COLO668 (cell line): Measurements from ENCODE around the gene GORASP2.
A peak's percentile ranks its signal among the peaks of the same experiment; 100 is the strongest.

Experiments
- DNase-seq: peaks from one replicate; lab custom pipeline; 2025; ENCODE audit not compliant: unreplicated experiment; lab: John Stamatoyannopoulos, UW

Gene GORASP2

DNA sequence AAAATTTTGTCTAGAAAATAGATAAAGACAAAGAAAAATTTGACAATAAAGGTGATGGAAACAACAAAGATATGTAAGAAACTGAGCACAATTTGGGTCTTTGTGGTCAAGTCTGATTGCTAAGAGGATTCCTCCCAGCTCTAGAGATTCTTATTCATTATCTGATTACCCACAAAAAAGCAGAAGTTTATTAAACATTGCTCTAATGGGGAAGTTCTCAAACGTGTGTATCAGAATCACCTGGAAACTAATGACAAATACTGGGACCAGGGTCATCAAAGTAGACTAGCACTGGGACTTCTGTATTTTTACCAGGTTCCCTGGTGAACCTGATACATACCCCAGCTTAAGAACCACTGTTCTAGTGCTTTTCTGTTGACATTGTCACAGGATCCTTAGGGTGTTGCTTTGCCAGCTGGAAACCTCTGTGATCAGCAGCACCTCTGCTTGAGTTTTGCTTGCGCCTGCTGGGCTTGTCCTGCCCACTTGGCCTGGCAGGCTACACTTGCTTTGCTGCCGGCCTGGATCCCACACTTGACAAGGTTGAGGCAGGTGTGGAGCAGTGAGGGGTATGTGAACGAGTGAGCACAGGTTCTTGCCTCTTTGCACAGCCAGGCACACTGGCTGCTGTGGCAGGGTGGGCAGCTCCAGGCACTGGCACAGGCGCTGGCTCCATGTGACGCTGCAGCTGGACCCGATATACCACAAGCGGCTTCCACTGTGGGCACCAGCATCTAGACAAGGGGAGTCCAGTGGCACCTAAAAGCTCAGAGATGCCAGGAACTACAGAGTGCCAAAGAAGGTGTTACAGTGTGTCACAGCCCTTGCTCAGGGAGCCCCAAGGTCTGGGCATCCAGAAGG, 6.2 kb upstream of the GORASP2 start:
- DNase-seq: peak; percentile 41

DNA sequence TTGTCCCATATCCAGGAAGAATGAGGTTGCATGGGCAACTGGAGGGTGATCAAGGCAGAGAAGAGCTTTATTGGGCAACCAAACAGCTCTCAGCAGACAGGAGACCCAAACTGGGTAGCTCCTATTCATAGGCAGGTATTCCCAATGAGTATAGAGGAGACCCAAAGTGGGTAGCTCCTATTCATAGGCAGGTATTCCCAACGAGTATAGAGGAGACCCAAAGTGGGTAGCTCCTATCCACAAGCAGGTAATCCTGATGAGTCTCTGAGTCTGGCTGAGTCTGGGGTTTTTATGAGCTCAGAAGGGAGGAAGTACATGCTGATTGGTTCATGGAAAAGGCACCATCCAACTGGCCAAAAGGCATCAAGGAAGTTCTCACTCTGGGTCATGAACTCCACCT, 5.3 kb upstream of the GORASP2 start:
- DNase-seq: no peak

DNA sequence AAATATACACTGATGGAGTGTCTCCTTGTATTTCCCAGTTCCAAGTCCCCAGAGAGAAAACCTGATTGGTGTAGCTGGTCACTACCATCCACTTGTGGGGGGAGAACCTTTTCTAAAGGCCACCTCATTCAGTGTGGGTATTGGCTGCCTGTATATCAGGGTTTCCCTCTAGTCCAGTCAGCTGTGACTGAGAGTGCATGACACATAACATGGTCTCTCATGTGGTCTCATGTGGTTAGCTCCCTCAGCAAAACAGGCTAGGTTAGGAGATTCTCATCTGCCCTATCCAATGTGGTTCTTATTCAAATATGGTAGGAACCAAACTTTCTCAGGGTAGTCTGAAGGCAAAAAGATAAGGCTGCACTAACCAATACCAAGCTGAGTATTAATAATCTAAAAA, 4.1 kb upstream of the GORASP2 start:
- no peak for DNase-seq

DNA sequence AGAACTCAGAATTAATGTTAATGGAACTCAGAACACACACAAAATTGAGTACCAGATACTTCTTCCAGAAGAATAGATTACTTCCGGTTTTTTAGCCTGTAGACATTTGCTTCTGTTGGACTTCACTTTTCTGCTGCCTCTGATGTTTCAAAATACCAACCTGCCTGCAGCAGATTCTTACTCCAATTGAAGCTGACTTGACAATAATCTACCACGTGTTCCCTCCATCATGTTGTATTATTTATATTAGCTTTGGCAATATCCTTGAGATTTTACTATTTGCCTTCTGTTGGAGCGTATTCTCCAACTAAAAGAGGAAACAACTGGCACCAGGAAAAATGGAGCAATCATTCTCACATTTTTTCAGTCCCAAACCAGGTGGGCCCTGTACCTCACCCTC, 3.1 kb upstream of the GORASP2 start:
- no peak for DNase-seq

DNA sequence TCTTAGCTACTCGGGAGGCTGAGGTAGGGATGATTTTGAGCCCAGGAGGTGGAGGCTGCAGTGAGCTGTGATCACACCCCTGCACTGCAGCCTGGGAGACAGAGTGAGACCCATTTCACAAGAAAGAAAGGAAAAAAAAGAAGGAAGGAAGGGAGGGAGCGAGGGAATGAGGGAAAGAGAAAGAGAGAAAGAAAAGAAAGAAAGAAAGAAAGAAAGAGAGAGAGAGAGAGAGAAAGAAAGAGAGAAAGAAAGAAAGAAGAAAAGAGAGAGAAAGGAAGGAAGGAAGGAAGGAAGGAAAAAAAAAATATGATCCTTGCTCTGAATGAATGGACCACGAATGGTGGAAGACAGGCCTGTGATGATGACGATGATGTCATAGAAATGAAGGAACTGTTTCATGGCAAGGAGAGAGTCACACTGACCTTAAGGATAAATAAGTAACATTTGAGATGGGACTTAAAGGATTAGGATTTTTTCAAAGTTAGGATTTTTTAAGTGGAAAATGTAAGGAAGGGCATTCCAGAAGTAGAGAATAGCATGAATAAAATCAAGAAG, 2.2 kb upstream of the GORASP2 start:
- DNase-seq: no peak

DNA sequence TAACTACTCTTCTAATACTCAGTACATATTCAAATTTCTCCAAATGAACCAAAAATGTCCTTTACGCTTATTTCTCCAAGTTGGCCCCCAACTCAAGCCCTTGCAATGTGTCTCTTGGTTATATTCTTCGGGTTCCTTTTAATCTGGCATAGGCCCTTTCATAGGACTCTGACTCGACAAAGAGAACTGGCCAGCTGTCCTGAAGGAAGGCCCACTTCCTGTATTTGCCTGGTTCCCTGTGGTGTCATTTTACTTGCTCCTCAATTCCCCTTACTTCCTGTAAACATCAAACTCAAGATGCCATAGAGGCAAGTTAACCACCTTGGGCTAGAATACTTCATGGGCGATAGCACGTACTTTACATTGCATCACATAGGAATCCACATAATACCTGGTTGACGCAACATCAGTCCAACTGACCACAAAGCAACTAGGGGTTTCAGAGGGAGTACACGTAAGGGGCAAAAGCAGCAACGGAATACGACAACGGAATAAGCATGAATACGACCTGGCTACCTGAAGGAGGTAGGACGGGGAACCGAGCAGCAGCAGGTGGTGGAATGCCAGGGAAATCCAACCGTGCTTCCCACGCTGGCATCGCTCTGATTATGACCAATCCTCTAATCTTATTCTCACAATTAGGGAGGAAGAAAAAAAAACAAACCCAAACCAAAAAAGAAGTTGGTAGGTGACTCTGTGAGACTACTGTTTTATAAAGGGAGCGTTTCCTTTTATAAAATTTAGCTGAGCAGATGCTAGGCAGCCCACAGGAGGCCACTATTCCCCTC, 823 bp upstream of the GORASP2 start:
- DNase-seq: peak; percentile 54

DNA sequence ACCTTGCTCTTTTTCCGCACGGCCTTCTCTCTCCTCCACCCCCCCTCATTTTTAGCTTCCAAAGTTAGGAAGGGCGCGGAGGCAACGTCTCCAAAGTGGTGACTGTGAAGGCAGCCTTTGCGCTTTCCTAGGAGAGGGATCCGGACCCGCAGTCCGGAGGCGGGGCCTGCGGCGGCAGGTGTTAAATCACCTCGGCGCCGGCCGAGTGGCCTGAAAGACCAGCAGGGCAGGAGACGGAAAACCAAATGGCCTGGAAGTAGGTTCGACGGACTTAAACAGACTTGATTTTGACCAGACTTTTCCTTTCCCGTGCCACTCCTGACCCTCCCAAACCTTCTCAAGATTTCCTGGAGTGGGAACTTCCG, 615 bp downstream of the GORASP2 start:
- DNase-seq: peak; percentile 82

DNA sequence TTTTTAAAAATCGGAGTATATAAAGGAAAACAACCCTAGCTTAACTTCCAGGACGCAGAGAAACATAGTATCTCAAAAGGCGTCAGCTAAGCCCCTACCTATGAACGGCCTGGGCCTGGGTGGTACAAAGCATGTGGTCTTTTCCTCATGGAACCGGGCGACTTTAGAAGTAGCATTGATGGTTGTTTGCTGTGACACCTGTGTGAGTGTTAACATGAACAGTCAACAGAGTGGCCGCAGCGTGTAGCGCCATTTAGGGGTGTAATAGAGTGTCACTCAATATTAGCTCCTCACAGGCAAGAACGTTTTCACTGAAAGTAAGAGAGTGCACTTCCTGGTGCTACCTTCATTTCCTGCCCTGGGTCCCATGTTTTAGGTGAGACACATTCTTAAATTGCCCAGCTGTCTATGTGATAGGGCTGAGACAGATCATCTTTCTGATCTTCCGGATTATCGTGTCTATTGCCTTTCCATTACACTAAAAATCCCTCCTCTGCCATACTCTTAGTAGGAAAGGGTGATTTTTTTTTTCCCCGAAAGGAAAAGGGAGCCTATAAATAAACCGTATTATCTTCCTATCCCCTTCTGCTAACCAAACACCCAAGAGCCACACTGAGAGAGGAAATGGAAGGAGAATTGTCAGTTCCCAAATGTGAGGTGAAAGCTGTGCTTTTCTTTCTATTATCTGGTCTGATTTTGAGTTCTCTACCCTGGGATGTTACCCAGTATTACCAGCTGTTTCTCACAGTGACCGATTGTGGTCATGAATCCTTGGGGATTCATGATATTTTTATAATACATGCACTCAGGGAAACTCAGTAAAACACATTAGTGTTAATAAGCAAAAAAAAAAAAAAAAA, 1.3 kb downstream of the GORASP2 start:
- DNase-seq: peak; percentile 54

DNA sequence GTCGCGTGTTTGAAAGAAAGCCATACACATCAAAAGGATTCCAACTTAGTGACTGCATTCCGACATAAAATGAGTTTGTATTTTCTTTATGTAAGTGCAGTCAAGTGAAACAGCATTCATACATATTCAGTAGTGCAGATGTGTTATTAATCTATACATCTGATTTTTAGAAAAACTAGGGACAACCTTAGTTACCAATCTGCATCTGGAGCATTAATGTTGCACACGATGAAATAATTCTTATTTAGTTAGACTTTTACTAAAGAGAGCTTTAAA, 1.9 kb downstream of the GORASP2 start:
- DNase-seq: no peak

DNA sequence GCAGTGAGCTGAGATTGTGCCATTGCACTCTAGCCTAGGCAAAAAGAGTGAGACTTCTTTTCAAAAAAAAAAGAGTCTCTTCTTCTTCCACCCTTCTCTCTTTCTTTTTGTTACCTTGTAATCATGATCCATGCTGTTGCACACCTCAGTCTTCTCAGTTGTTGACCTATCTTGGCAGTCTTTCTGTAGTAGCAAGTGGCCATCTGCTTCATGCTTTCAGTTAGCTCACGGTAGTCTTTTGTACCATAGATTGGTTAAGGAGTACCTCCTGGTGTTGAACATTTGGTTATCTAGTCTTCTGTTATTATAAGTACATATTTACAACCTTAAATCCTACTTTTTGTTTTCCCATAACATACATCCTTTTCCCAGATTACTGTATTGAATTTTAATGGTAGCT, 3.1 kb downstream of the GORASP2 start:
- DNase-seq: no peak

DNA sequence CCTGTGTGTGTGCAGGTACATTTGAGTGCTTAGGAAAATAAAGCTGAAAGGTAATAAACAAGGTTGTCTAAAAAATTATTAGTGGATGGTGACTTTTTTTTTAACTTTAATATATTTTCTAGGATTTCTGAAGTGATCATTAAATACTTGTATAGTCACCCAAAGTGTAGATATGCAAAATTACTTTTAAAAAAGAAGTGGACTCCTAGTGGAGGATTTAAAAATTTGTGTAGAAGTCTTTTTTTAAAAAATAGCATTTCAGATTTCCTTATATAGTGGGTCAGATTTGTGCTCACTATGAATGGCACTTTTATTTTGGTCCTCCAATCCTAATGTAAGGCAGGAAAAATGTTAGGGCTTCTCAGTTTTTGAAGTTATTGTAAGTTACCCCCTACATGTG, 3.9 kb downstream of the GORASP2 start:
- no peak for DNase-seq

DNA sequence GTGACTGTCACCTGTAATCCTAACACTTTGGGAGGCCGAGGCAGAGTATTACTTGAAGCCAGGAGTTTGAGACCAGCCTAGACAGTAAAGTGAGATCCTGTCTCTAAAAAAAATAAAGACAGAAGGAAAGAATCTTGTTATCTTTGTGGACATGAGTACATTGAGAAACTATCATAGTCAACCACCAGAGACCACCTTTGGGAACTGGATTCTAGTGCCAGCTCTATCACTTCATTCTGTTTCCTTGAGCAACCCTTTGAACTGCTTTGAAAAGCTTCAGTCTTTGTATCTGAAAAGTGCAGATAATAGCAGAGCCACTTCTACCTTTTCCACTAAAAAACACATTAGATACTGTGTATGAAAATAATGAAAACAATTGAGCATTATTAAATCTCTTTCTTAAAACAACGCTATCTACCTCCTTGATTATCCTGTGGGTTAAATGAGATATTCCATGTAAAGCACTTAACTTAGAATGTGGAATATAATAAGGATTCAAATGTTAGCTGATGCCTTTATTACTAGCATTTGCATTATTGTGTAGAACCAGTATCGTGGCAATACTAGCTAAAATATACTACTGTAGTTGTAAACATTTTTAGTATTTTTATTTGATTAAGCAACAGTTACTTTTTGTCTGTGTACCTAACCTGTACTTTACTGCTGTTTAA, 8.8 kb downstream of the GORASP2 start:
- no peak for DNase-seq

DNA sequence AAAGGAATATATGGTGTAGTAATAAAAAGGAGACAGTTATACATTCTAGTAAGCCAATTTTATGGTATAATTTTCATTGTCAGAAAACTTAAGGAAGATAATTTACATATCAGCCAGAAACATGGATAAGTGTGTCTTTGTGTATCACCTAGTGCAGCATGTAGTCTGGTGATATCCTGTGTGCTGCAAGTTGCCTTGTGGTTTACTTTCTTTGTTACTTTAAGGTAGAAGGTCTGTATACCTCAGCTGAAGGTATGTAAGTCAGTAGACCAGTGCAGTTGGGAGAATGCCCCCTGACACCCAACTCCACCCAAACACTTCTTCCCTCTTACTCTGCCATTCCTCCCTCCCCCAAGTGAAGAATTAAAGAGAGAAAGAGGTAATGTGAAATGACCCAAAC, 11.0 kb downstream of the GORASP2 start:
- no peak for DNase-seq

DNA sequence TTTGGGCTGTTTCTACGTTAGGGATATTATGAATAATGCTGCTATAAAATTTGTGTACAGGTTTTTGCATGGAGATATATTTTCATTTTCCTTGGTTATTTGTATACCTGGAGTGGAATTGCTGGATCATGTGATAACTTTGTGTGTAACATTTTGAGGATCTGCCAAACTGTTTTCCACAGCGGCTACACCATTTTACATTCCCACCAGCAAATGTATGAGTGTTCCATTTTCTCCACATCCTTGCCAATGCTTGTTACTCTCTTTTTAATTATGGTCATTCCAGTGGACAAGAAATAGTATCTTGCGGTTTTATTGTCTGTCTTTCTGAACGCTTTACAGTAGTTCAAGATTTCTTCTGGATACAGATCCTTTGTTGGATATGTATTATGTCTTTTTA, 13.6 kb downstream of the GORASP2 start:
- no peak for DNase-seq

DNA sequence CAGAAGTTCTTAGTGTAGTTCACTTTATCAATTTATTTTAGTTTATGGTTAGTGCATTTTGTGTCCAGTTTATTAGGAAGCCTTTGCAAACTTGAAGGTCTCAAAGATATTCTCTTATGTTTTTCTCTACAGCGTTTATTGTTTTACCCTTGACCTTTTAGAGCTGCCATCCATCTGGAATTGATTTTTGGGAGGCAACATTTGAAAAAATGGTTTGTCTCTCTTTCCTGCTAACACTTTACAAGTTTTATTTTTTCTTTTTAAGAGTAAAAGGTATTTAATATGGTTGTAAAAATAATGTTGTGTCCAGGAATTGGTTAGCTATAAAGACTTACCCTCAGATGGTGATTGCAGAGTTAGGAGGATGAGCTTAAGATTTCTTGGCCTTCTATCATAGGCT, 14.0 kb downstream of the GORASP2 start:
- DNase-seq: no peak

DNA sequence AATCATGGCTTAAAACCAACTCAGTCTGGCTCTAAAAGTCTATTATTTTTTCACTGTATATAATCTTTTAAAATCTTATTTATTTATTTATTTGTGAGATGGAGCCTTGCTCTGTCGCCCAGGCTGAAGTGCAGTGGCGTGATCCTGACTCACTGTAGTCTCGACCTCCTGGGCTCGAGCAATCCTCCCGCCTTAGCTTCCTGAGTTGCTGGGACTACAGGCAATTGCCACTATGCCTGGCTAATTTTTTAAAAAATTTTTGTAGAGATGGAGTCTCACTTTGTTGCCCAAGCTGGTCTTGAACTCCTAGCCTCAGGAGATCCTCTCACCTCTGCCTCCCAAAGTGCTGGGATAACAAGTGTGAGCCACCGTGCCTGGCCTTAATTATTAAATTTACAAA, 14.5 kb downstream of the GORASP2 start:
- no peak for DNase-seq

DNA sequence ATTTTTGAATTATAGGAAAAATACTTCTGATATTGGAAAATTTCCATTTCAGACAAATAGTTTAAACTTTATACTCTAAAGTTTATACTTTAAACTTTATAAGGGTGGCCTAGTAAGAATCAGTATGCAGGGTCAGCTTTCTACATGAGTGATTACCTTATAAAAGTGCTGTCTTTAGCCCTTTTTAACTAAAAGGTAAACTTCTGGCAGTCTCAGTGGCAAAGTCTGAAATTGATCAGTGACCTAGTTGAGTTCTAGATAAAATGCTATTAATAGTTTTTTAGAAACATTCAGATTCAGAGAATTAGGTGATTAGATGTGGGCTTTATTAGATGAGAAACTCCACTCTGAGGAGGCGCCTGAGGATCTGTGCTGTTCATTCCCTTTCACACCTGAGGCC, 15.5 kb downstream of the GORASP2 start:
- no peak for DNase-seq

DNA sequence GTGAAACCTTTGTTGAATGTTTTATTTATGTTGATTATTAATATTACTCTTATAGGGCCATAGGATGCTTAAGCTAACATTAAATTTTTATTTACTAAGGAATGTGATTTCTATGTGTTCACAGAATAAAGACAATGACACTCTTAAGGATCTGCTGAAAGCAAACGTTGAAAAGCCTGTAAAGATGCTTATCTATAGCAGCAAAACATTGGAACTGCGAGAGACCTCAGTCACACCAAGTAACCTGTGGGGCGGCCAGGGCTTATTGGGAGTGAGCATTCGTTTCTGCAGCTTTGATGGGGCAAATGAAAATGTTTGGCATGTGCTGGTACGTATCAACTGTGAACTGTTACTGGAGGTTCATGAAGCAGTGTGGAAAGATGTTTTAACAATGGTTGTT, 20.4 kb downstream of the GORASP2 start:
- no peak for DNase-seq

DNA sequence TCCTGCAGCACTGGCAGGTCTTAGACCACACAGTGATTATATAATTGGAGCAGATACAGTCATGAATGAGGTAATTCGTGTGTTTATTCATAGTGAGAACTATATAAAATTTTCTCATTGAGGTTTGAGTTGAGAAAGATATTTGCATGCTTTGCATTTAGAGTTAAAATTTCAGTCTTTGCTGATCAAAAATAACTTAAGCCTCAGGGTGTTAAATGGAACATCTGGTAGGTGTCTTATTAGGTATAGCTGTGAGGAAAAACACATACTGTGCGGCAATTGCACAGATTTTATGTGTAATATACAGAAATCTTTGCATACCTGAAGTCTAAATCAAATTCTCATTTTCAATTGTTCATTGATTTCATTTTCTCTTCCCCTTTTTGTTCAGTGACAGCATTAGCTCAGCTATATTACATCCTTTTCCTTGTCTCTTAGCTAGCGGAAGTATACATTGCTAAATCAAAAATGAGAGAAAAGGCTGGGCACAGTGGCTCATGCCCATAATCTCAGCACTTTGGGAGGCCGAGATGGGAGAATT, 21.2 kb downstream of the GORASP2 start:
- DNase-seq: no peak

DNA sequence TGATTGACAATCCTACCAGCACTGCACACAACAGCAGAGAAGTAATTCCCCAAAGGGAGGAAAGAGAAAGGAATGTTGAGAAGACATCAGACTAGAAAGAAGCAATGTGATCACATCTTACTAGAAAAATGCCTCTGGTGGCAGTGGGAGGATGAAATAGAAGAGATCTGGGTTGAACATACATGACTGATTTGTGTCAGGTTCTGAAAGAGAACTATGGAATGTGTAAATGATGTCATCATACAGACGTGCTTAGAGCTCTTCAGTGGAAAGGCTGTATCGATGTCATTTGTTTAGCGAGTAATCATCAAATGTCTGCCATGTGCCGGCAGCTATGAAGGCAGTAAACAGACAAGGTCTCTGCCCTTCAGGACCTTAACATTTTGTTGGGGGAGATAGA, 24.9 kb downstream of the GORASP2 start:
- no peak for DNase-seq

DNA sequence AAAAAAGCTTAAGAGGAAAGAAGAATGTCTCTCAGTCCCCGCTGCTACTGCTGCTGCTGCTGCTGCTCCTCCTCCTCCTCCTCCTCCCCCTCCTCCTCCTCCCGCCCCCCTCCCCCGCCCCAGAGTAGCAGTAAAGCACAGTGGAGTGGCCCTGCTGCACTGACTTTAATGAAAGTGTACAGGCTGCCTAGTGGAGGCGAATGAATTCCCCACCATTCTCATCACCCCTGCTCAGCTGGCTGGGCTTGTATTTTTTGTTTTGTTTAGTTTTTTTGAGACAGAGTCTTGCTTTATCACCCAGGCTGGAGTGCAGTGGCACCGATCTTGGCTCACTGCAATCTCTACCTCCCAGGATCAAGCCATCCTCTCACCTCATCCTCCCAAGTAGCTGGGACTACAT, 34.3 kb downstream of the GORASP2 start:
- no peak for DNase-seq
